ENCODE results near the gene RBM10.

DNA sequence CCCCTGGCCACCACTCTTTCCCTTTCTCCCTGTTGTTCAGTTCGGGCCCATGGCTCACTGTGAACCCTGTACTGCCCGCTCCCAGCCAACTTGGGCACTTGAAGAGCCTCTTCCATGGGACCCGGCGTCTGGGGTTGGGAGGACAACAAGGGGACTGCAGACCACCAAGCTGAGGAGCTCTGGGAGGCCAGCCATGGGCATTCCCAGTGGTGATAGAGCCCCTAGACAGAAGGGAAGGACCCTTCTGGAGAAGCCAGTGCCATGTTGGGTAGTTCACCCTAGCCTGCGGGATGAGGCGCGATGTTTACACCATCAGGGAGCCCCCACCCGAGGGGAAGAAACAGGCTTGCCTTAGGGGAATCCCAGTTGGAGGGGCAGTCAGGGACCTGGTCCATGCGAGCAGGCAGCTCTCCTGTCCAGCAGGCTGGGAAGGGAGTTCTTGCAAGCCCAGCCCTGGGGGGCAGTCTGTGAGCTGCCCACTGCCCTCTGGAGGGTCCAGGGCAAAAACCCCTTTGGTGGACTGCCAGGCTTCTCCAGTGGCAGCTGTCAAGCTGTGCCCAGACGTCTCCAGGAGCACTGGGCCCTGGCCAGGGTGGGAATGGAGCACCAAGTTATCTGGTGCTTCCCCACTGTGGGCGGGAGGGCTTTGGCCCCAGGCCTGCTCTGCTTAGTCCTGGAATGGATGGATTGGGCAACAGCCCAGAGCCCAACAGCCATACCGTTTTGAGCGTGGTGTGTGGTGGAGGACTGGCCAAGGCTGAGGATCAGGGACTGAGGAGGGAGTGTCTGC lies 24.9 kb downstream of the RBM10 start:
- TF ChIP-seq MAX (IDR thresholded peaks at IDR 0.05) (no peak), RAD21 (IDR thresholded peaks at IDR 0.05; ENCODE audit: low read depth) (no peak), CEBPB (IDR thresholded peaks at IDR 0.05; ENCODE audit: low read depth) (no peak), YY1 (IDR thresholded peaks at IDR 0.05; ENCODE audit: extremely low read depth, insufficient replicate concordance, low read depth, low read length) (no peak)
